NCI-H446 (cell line): ENCODE measurements around the gene M1AP.

Experiments used
- DNase-seq, 2 experiments: peaks; one replicate each; lab custom pipeline; 2025; lab: John Stamatoyannopoulos, UW

The M1AP gene

GRCh38 chr2:74524955-74525716 lies 123.0 kb downstream of the M1AP start:
- DNase-seq, result no peak

DNA sequence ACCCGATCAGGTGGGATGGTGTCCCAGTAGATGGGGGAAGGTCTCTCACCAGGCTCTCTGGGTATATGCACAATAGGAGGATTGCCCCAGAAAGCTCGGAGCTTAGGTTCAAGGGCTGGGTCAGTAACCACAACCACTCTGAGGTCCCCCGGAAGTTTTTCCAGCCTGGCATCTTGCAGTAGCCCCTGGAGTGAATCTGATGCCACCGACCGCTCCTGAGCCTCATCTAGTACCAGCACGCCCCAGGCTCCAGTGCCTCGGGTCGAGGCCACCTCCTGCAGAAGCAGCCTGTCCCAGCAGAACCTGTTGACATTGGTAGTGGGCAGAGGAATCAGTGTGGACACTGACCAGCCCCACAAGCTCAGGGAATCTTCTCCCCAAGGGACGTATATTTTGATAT lies 124.1 kb downstream of the M1AP start:
- no peak for DNase-seq

DNA sequence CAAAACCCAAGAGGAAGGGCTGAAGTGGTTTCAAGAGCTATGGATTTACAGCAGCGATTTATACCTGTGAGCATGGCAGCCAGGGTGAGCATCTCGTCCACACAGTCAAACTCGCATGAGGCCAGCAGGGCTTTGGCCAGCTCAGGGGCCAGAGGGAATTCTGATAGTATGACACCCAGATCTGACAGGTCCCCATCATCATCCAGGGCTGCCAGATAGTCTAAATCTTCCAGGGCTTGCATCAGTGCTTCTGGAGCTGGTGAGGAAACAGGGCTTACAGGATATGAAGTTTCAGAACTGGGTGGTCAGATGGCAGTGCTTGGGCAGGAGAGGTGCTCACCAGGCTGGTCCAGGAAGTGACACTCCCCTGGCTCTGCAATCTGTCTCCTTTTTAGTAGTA lies 125.6 kb downstream of the M1AP start:
- no peak for DNase-seq

DNA sequence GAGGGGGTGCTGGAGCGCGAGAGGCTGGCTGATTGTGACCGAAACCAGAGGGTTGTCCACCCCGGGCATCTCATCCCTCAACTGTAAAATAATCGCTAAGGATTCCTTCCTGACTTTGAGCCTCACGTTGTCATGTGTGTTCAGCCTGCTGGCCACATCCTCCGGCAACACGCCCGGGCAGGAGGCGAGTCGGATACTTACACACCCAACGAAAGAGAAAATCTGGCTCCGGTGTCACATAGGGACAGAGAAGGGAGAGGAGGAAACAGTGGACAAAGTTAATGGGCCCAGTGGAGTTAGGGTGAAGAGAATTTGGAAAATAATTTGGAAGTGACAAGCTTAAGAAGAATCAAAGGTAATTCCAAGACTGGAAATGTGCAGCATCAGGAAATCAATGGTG lies 131.5 kb downstream of the M1AP start:
- DNase-seq, result no peak

DNA sequence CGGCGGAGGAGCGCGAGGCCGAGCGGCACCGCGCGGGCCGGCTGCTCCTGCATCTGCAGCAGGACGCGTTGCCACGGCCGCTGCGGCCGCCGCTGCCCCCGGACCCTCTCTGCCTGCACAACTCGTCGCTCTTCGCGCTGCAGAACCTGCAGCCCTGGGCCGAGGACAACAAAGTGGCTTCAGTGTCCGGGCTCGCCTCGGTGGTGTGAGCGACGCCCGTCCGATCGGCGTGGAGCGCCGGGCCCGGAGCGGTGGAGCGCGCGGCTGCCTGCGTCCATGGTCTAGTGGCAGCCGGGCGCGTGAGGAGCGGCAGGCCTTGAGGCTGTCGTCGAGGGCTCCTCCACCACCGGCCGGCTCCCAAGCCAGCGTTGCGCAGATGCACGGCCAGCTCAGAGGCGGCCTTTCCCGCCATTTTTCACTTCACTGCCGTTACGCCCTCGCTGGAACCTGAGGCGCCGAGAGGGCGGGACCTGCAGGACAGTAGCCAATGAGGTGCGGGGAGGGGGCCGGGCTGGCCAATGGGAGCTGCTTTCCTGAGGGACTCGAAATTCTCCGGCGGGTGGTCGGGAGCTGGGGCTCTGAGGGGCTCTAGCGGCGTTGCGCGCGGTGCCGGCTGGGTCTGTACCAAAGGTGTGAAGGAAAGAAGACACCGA lies 132.0 kb downstream of the M1AP start:
- DNase-seq, result no peak

- DNase-seq, result no peak
These were observed 132.7 kb downstream of the M1AP start for GRCh38 chr2:74515271-74515980.

GRCh38 chr2:74514368-74515270 lies 133.5 kb downstream of the M1AP start, which contains the start of gene TLX2:
TLX2 (plus strand) TSS chr2:74514450; CDS start chr2:74514807, 357 bp downstream.
- DNase-seq, result no peak

GRCh38 chr2:74513605-74514367 lies 134.3 kb downstream of the M1AP start:
- no peak for DNase-seq

DNA sequence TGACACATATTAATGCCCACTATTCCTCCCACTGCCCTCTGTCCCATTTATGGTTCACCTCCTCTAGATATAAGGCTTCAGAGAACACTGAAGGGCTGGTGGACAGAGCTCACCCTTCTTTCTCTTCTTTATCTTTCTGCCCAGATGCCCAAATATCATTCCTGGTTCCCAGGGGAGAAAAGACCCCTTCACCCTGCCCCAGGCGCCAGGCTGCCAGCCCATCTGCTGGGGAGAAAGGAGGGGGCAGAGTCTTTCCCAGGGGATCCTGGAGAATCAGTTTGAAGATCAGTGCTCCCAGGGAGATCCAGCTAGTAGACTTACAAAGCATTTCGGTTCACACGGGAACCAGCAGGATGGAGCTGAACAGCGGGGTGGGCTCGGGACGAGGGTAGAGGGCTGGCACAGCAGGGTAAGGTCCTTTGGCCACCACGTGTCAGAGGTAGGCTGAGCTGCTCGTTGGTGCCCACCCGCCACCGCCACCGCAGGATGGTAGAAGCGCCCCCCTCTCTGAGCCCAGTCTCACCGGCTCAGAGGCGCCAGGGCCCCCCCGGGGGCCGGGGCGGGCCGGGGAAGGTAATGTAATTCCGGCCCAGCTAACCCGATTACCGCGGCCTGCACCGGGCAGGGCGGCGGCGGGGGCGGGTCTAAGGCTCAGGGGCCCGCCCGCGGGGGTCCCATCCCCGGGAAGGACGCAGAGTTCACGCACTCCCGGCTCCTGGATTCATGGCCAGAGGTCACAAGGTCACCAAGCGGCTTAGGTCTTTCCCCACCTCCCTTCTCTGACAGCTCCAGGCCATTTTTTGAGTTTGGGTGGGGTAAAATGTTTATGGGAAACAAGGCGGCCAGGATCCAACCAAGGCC lies 135.2 kb downstream of the M1AP start:
- DNase-seq, result no peak

DNA sequence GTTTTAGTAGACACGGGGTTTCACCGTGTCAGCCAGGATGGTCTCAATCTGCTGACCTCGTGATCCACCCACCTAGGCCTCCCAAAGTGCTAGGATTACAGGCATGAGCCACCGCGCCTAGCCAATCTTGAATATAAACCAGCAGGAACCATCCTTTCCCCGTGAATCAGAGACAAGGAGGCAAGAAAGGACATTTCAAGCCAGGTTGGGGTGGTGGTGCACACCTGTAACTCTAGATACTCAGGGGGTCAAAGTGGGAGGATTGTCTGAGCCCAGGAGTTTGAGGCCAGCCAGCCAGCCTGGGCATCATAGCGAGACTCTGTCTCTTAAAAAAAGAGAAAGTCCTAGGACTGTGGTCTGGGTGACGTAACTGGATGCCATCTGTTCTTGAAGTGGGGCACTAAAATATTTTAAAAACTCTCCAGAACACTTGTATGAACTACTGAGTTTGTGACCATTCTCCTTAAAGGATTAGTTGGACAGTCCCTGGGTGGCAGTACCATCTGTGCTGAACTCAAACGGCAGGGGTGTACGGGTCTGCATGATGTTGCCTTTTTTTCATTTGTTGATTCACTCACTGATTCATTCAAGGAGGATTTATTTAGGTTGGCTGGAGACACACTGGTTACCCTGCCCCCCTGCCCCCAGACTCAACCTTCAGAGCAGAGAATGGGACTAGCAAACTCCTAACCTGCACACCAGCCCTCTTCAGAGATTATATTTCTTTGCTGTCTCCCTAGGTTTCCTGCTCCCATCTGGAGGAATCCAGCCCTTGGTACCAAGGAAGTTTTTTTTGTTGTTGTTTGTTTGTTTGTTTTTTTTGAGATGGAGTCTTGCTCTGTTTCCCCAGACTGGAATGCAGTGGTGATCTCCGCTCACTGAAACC lies 136.8 kb downstream of the M1AP start:
- no peak for DNase-seq

- DNase-seq, result no peak
These were observed 137.9 kb downstream of the M1AP start for GRCh38 chr2:74510272-74510671.

GRCh38 chr2:74507926-74508520 lies 140.1 kb downstream of the M1AP start:
- peak in 1 of 2 experiments; percentile 52 for DNase-seq
